ENCODE results near the gene EIF4E2.

The EIF4E2 gene

DNA sequence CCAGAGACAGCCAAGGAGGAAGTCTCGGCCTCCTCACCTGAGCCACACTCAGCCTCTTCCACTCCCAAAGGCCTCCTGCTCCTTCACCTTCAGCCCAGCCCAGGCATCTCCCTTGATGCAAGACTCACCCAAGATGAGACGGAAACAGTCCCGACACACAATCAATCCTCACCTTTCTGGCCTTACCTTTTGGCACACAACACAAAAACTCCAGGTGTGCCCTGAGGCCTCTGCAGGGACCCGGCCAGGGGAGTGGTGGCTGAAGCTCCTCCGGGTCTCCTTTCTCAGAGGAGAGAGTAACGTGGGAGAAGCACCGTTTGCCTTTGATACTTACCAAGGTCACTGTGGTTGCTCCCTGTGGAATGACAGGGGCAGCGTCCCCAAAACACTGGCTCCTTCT lies 59.1 kb downstream of the EIF4E2 start:
- TF ChIP-seq ISL1 (CRISPR knock-in tag; IDR thresholded peaks at IDR 0.05) (no peak), TOX (CRISPR knock-in tag; IDR thresholded peaks at IDR 0.05; ENCODE audit: borderline replicate concordance) (no peak), SNAI2 (CRISPR knock-in tag; IDR thresholded peaks at IDR 0.05) (no peak), OSR1 (CRISPR knock-in tag; IDR thresholded peaks at IDR 0.05) (no peak), ZFP30 (CRISPR knock-in tag; IDR thresholded peaks at IDR 0.05) (no peak)
- TF ChIP-seq, protein P1, sequence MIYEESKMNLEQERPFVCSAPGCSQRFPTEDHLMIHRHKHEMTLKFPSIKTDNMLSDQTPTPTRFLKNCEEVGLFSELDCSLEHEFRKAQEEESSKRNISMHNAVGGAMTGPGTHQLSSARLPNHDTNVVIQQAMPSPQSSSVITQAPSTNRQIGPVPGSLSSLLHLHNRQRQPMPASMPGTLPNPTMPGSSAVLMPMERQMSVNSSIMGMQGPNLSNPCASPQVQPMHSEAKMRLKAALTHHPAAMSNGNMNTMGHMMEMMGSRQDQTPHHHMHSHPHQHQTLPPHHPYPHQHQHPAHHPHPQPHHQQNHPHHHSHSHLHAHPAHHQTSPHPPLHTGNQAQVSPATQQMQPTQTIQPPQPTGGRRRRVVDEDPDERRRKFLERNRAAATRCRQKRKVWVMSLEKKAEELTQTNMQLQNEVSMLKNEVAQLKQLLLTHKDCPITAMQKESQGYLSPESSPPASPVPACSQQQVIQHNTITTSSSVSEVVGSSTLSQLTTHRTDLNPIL (CRISPR knock-in tag; IDR thresholded peaks at IDR 0.05; ENCODE audit: low read depth), result no peak
- TF ChIP-seq, protein P2, sequence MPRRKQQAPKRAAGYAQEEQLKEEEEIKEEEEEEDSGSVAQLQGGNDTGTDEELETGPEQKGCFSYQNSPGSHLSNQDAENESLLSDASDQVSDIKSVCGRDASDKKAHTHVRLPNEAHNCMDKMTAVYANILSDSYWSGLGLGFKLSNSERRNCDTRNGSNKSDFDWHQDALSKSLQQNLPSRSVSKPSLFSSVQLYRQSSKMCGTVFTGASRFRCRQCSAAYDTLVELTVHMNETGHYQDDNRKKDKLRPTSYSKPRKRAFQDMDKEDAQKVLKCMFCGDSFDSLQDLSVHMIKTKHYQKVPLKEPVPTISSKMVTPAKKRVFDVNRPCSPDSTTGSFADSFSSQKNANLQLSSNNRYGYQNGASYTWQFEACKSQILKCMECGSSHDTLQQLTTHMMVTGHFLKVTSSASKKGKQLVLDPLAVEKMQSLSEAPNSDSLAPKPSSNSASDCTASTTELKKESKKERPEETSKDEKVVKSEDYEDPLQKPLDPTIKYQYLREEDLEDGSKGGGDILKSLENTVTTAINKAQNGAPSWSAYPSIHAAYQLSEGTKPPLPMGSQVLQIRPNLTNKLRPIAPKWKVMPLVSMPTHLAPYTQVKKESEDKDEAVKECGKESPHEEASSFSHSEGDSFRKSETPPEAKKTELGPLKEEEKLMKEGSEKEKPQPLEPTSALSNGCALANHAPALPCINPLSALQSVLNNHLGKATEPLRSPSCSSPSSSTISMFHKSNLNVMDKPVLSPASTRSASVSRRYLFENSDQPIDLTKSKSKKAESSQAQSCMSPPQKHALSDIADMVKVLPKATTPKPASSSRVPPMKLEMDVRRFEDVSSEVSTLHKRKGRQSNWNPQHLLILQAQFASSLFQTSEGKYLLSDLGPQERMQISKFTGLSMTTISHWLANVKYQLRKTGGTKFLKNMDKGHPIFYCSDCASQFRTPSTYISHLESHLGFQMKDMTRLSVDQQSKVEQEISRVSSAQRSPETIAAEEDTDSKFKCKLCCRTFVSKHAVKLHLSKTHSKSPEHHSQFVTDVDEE (CRISPR knock-in tag; IDR thresholded peaks at IDR 0.05), result no peak
- TF ChIP-seq, protein P3, sequence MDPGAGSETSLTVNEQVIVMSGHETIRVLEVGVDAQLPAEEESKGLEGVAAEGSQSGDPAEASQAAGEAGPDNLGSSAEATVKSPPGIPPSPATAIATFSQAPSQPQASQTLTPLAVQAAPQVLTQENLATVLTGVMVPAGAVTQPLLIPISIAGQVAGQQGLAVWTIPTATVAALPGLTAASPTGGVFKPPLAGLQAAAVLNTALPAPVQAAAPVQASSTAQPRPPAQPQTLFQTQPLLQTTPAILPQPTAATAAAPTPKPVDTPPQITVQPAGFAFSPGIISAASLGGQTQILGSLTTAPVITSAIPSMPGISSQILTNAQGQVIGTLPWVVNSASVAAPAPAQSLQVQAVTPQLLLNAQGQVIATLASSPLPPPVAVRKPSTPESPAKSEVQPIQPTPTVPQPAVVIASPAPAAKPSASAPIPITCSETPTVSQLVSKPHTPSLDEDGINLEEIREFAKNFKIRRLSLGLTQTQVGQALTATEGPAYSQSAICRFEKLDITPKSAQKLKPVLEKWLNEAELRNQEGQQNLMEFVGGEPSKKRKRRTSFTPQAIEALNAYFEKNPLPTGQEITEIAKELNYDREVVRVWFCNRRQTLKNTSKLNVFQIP (CRISPR knock-in tag; IDR thresholded peaks at IDR 0.05; ENCODE audit: borderline replicate concordance, low read depth), result no peak
- ATAC-seq, result no peak

DNA sequence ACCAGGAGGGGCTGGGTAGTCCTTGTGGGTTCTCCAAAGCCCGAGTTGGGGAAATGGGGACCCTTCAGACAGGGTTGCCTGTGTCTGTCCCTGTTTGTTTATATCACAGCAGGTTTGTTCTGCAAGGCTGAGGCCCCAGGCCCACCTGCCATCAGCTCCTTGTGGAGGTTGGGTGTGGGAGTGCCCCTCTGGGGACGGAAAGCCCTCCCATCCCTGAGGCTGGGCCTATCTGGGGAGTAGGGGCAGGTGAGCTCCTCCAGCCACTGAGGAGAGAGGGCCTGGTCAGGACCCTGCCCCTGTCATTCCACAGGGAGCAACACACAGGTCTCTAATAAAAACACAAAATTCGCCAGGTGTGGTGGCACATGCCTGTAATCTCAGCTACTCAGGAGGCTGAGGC lies 59.6 kb downstream of the EIF4E2 start:
- ATAC-seq, result no peak
- TF ChIP-seq ZFP3 (CRISPR knock-in tag; IDR thresholded peaks at IDR 0.05) (no peak), ZNF70 (CRISPR knock-in tag; IDR thresholded peaks at IDR 0.05) (no peak), ZNF8 (CRISPR knock-in tag; IDR thresholded peaks at IDR 0.05) (no peak), ESRRG (CRISPR knock-in tag; IDR thresholded peaks at IDR 0.05) (no peak), GLIS3 (CRISPR knock-in tag; IDR thresholded peaks at IDR 0.05) (no peak), ISL1 (CRISPR knock-in tag; IDR thresholded peaks at IDR 0.05) (no peak), SNAI2 (CRISPR knock-in tag; IDR thresholded peaks at IDR 0.05) (no peak), ZFP30 (CRISPR knock-in tag; IDR thresholded peaks at IDR 0.05) (no peak), TCF4 (CRISPR knock-in tag; IDR thresholded peaks at IDR 0.05; ENCODE audit: borderline replicate concordance) (no peak), ARNTL (CRISPR knock-in tag; IDR thresholded peaks at IDR 0.05; ENCODE audit: borderline replicate concordance, low read depth) (no peak), CSDC2 (CRISPR knock-in tag; IDR thresholded peaks at IDR 0.05) (no peak), PPARA (CRISPR knock-in tag; IDR thresholded peaks at IDR 0.05; ENCODE audit: borderline replicate concordance) (no peak), BACH2 (CRISPR knock-in tag; IDR thresholded peaks at IDR 0.05; ENCODE audit: borderline replicate concordance) (no peak)
- TF ChIP-seq, protein P3 (CRISPR knock-in tag; IDR thresholded peaks at IDR 0.05; ENCODE audit: borderline replicate concordance, low read depth), result no peak
- TF ChIP-seq, protein P1 (CRISPR knock-in tag; IDR thresholded peaks at IDR 0.05; ENCODE audit: low read depth), result no peak
- TF ChIP-seq, protein P4, sequence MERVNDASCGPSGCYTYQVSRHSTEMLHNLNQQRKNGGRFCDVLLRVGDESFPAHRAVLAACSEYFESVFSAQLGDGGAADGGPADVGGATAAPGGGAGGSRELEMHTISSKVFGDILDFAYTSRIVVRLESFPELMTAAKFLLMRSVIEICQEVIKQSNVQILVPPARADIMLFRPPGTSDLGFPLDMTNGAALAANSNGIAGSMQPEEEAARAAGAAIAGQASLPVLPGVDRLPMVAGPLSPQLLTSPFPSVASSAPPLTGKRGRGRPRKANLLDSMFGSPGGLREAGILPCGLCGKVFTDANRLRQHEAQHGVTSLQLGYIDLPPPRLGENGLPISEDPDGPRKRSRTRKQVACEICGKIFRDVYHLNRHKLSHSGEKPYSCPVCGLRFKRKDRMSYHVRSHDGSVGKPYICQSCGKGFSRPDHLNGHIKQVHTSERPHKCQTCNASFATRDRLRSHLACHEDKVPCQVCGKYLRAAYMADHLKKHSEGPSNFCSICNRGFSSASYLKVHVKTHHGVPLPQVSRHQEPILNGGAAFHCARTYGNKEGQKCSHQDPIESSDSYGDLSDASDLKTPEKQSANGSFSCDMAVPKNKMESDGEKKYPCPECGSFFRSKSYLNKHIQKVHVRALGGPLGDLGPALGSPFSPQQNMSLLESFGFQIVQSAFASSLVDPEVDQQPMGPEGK (CRISPR knock-in tag; IDR thresholded peaks at IDR 0.05; ENCODE audit: borderline replicate concordance), result no peak

DNA sequence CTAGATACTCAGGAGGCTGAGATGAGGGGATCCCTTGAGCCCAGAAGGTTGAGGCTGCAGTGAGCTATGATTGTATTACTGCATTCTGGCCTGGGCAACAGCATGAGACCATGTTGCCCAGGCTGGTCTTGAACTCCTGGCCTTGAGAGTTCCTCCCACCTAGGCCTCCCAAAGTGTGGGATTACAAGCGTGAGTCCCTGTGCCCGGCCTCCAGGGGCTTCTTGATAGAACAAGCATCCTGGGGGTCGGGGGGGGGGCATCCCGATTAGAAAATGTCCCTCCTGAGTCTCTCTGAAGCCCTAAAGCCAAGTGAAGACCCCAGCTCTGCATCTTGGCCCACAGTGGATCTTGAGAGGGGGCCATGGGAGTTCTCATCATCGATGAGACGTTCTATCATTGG lies 60.6 kb downstream of the EIF4E2 start:
- ATAC-seq, result no peak
- TF ChIP-seq TOX (CRISPR knock-in tag; IDR thresholded peaks at IDR 0.05; ENCODE audit: borderline replicate concordance) (no peak), ESRRG (CRISPR knock-in tag; IDR thresholded peaks at IDR 0.05) (no peak), GLIS3 (CRISPR knock-in tag; IDR thresholded peaks at IDR 0.05) (no peak), PPARA (CRISPR knock-in tag; IDR thresholded peaks at IDR 0.05; ENCODE audit: borderline replicate concordance) (no peak), CSDC2 (CRISPR knock-in tag; IDR thresholded peaks at IDR 0.05) (no peak), ZFP3 (CRISPR knock-in tag; IDR thresholded peaks at IDR 0.05) (no peak), ZNF8 (CRISPR knock-in tag; IDR thresholded peaks at IDR 0.05) (no peak), ZFP30 (CRISPR knock-in tag; IDR thresholded peaks at IDR 0.05) (no peak)
- TF ChIP-seq, protein P5, sequence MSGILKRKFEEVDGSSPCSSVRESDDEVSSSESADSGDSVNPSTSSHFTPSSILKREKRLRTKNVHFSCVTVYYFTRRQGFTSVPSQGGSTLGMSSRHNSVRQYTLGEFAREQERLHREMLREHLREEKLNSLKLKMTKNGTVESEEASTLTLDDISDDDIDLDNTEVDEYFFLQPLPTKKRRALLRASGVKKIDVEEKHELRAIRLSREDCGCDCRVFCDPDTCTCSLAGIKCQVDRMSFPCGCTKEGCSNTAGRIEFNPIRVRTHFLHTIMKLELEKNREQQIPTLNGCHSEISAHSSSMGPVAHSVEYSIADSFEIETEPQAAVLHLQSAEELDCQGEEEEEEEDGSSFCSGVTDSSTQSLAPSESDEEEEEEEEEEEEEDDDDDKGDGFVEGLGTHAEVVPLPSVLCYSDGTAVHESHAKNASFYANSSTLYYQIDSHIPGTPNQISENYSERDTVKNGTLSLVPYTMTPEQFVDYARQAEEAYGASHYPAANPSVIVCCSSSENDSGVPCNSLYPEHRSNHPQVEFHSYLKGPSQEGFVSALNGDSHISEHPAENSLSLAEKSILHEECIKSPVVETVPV (CRISPR knock-in tag; IDR thresholded peaks at IDR 0.05), result no peak
- TF ChIP-seq, protein P3 (CRISPR knock-in tag; IDR thresholded peaks at IDR 0.05; ENCODE audit: borderline replicate concordance, low read depth), result no peak
- TF ChIP-seq, protein P4 (CRISPR knock-in tag; IDR thresholded peaks at IDR 0.05; ENCODE audit: borderline replicate concordance), result no peak
